HepG2 (cell line): Measurements from ENCODE around the gene GDPD4. TPM values are rescaled to one million over a fixed set of nuclear protein-coding genes. Genes with fewer than 3 reads are reported as not detected.

Source experiments
- ADNP ChIP-seq: sonication (generic); formaldehyde crosslinking; IDR thresholded peaks from 2 replicates; pipeline ENCODE4 v1.4.0; 2020; ENCODE audit warnings: missing genetic modification reagents
- AHR ChIP-seq: IDR thresholded peaks from 2 replicates; pipeline ENCODE4 v1.6.1; 2018; ENCODE audit warnings: missing genetic modification reagents, missing compliant biosample characterization
- FOXC1 ChIP-seq: sonication (generic); formaldehyde crosslinking; IDR thresholded peaks from 2 replicates; pipeline ENCODE4 v1.8.0; 2022; ENCODE audit warnings: mild to moderate bottlenecking, missing genetic modification reagents, borderline replicate concordance
- FOXO1 ChIP-seq: sonication (generic); formaldehyde crosslinking; IDR thresholded peaks from 2 replicates; pipeline ENCODE4 v1.4.0; 2020; ENCODE audit warnings: missing genetic modification reagents
- GABPB1 ChIP-seq: IDR thresholded peaks from 2 replicates; pipeline ENCODE4 v1.6.1; 2016; ENCODE audit warnings: mild to moderate bottlenecking, missing genetic modification reagents, moderate library complexity, missing compliant biosample characterization
- ISX ChIP-seq: sonication (generic); formaldehyde crosslinking; conservative IDR thresholded peaks from 2 replicates; pipeline ENCODE4 v1.5.0; 2020; ENCODE audit warnings: missing genetic modification reagents
- NFIB ChIP-seq: sonication (generic); formaldehyde crosslinking; IDR thresholded peaks from 2 replicates; pipeline ENCODE4 v1.9.0; 2021; ENCODE audit warnings: missing genetic modification reagents, mild to moderate bottlenecking, borderline replicate concordance
- RFX3 ChIP-seq: IDR thresholded peaks from 2 replicates; pipeline ENCODE4 v1.6.1; 2016; ENCODE audit warnings: missing biosample characterization, missing genetic modification reagents
- SAFB2 ChIP-seq: sonication (generic); formaldehyde crosslinking; IDR thresholded peaks from 2 replicates; pipeline ENCODE4 v1.5.1; 2020; ENCODE audit warnings: missing genetic modification reagents, low read depth, mild to moderate bottlenecking, borderline replicate concordance
- SOX13 ChIP-seq, 3 experiments: fragments of 450-650 bp in 1 of 3; sonication (generic) in 1 of 3; formaldehyde crosslinking in 1 of 3; IDR thresholded peaks in 2 of 3; conservative IDR thresholded peaks in 1 of 3; 2 replicates each; pipeline versions ENCODE4 v1.5.0 to v1.6.1; 2016 to 2020; ENCODE audit warnings: antibody characterized with exemption in 1 of 3, mild to moderate bottlenecking in 1 of 3, missing compliant biosample characterization in 1 of 3, missing genetic modification reagents in 1 of 3, moderate library complexity in 1 of 3
- THAP11 ChIP-seq: IDR thresholded peaks from 2 replicates; pipeline ENCODE4 v1.6.1; 2016; ENCODE audit warnings: missing biosample characterization, missing genetic modification reagents
- ZBTB7A ChIP-seq: sonication (generic); formaldehyde crosslinking; IDR thresholded peaks from 2 replicates; pipeline ENCODE4 v1.8.0; 2022; ENCODE audit warnings: mild to moderate bottlenecking, missing genetic modification reagents
- ZBTB8A ChIP-seq: sonication (generic); formaldehyde crosslinking; IDR thresholded peaks from 2 replicates; pipeline ENCODE4 v1.4.0; 2020; ENCODE audit warnings: mild to moderate bottlenecking, low read depth, missing genetic modification reagents, borderline replicate concordance
- ZFY ChIP-seq: sonication (generic); formaldehyde crosslinking; IDR thresholded peaks from 2 replicates; pipeline ENCODE4 v1.4.0; 2020; ENCODE audit warnings: missing genetic modification reagents
- ZNF501 ChIP-seq: sonication (generic); formaldehyde crosslinking; IDR thresholded peaks from 2 replicates; pipeline ENCODE4 v1.5.1; 2020; ENCODE audit warnings: mild to moderate bottlenecking, moderate library complexity, missing genetic modification reagents
- ZNF552 ChIP-seq: sonication (generic); formaldehyde crosslinking; IDR thresholded peaks from 2 replicates; pipeline ENCODE4 v1.9.0; 2022; ENCODE audit warnings: missing genetic modification reagents, mild to moderate bottlenecking, borderline replicate concordance
- ZNF670 ChIP-seq: sonication (generic); formaldehyde crosslinking; IDR thresholded peaks from 2 replicates; pipeline ENCODE4 v1.8.0; 2022; ENCODE audit warnings: mild to moderate bottlenecking, missing genetic modification reagents, borderline replicate concordance
- polyA plus RNA-seq, 8 experiments: library from polyadenylated mRNA; depleted of rRNA in 3 of 8; stranded (reverse) in 7 of 8; unstranded in 1 of 8; fragments of >200 nt; fragmentation: Illumina TruSeq in 4 of 8; extraction: Trizol in 4 of 8; gene quantifications; 2 replicates each; pipeline versions ENCODE4 v1.2.1 to v1.2.3, GENCODE V29; 2011 to 2016; ENCODE audit warnings: low read depth in 4 of 8, missing spikeins in 1 of 8, mixed read lengths in 1 of 8; ENCODE audit not compliant: insufficient read depth in 1 of 8
- total RNA-seq, 5 experiments: library from RNA; depleted of rRNA; stranded (reverse); fragments of >200 nt; fragmentation: Illumina TruSeq; extraction: Trizol; gene quantifications; 2 replicates each; pipeline ENCODE4 v1.2.3, GENCODE V29; 2016; ENCODE audit warnings: low read depth in 1 of 5
- TF ChIP-seq, protein P1 (sequence below): sonication (generic); formaldehyde crosslinking; IDR thresholded peaks from 2 replicates; pipeline ENCODE4 v1.5.0; 2020; ENCODE audit warnings: mild to moderate bottlenecking, missing genetic modification reagents, borderline replicate concordance
- TF ChIP-seq, protein P2 (sequence below): sonication (generic); formaldehyde crosslinking; IDR thresholded peaks from 2 replicates; pipeline ENCODE4 v1.4.0; 2020; ENCODE audit warnings: mild to moderate bottlenecking, missing genetic modification reagents
- TF ChIP-seq, protein P3 (sequence below): IDR thresholded peaks from 2 replicates; pipeline ENCODE4 v1.6.1; 2016; ENCODE audit warnings: missing genetic modification reagents, missing compliant biosample characterization
- TF ChIP-seq, protein P4 (sequence below): IDR thresholded peaks from 2 replicates; pipeline ENCODE4 v1.6.1; 2016; ENCODE audit warnings: low read depth, borderline replicate concordance

GDPD4 gene
- total and polyA plus RNA-seq, 2 of the 13 experiments (the other 11 are each of a cell fraction or from before 2014, with no cell fraction given), result not detected

DNA sequence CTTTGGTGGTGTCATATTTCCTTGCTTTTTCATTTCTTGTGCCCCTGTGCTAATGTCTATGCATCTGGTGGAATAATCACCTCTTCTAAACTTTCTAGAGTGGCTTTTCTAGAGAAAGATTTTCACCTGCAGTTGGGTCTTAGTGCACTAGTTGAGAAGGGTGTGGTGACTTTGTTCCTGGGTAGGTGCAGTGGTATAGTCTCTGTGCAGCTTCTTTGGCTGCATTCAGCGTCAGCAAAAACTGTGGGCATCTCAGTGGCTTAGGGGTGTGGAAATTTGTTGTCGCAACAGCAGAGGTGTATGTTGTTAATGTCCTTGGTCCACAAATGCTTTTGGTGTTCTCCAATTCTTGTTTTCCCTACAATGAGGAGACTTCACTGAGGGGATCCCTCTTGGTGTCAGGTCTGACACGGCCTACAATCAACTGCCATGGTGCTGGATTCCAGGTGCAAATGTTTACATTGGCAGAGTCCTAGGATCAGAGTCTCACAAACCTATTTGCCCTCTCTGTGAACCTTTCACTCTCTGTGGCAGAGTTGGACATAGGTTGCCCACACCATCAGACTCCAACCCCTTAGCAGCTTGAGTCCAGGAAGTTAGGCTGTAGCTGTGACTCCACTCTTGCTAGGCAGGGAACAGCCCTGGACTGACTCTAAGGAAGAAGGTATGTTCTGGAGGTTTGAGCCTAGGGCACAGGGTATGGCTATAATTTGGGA lies 48.8 kb downstream of the GDPD4 start (continued):
- no peak for TF ChIP-seq SOX13 (IDR thresholded peaks at IDR 0.05)
- peak in 1 of 2 experiments; percentile 45; a peak in 1 of 4 replicates for TF ChIP-seq SOX13 (CRISPR knock-in tag; conservative IDR thresholded peaks at IDR 0.05 in 1 of 2, IDR thresholded peaks at IDR 0.05 in 1 of 2)
- TF ChIP-seq ZFY (CRISPR knock-in tag), result no peak
- TF ChIP-seq GABPB1, result no peak
- TF ChIP-seq ZNF501 (CRISPR knock-in tag), result peak; percentile 69; the same call in 1 of the 2 replicates
- TF ChIP-seq, protein P1, sequence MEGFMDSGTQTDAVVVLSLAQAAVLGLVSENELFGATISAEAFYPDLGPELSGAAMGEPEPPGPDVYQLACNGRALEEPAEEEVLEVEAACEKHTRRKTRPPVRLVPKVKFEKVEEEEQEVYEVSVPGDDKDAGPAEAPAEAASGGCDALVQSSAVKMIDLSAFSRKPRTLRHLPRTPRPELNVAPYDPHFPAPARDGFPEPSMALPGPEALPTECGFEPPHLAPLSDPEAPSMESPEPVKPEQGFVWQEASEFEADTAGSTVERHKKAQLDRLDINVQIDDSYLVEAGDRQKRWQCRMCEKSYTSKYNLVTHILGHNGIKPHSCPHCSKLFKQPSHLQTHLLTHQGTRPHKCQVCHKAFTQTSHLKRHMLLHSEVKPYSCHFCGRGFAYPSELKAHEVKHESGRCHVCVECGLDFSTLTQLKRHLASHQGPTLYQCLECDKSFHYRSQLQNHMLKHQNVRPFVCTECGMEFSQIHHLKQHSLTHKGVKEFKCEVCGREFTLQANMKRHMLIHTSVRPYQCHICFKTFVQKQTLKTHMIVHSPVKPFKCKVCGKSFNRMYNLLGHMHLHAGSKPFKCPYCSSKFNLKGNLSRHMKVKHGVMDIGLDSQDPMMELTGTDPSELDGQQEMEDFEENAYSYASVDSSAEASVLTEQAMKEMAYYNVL (CRISPR knock-in tag), result no peak
- TF ChIP-seq ZBTB8A (CRISPR knock-in tag), result no peak
- TF ChIP-seq, protein P2, sequence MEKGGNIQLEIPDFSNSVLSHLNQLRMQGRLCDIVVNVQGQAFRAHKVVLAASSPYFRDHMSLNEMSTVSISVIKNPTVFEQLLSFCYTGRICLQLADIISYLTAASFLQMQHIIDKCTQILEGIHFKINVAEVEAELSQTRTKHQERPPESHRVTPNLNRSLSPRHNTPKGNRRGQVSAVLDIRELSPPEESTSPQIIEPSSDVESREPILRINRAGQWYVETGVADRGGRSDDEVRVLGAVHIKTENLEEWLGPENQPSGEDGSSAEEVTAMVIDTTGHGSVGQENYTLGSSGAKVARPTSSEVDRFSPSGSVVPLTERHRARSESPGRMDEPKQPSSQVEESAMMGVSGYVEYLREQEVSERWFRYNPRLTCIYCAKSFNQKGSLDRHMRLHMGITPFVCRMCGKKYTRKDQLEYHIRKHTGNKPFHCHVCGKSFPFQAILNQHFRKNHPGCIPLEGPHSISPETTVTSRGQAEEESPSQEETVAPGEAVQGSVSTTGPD (CRISPR knock-in tag), result peak; percentile 92
- no peak for TF ChIP-seq FOXC1
- no peak for TF ChIP-seq ZNF670 (CRISPR knock-in tag)
- no peak for TF ChIP-seq RFX3 (CRISPR knock-in tag)
- TF ChIP-seq FOXO1 (CRISPR knock-in tag), result peak; percentile 48; the same call in 1 of the 2 replicates
- no peak for TF ChIP-seq ZBTB7A (CRISPR knock-in tag)
- TF ChIP-seq NFIB (CRISPR knock-in tag), result no peak
- no peak for TF ChIP-seq ADNP
- no peak for TF ChIP-seq SAFB2 (CRISPR knock-in tag)
- no peak for TF ChIP-seq AHR (CRISPR knock-in tag)
- TF ChIP-seq THAP11 (CRISPR knock-in tag), result 0 out of 2 replicates have a peak, but pooled peaks have one; percentile 20
- TF ChIP-seq ZNF552 (CRISPR knock-in tag), result no peak
- TF ChIP-seq, protein P3, sequence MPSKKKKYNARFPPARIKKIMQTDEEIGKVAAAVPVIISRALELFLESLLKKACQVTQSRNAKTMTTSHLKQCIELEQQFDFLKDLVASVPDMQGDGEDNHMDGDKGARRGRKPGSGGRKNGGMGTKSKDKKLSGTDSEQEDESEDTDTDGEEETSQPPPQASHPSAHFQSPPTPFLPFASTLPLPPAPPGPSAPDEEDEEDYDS (CRISPR knock-in tag), result no peak
- TF ChIP-seq ISX (CRISPR knock-in tag), result no peak
- TF ChIP-seq, protein P4, sequence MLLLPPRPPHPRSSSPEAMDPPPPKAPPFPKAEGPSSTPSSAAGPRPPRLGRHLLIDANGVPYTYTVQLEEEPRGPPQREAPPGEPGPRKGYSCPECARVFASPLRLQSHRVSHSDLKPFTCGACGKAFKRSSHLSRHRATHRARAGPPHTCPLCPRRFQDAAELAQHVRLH (CRISPR knock-in tag), result no peak
